IPS-NIHi7 (cell line): ENCODE measurements around the gene TTYH2.

Experiments
- DNase-seq: peaks from one replicate; pipeline ENCODE4 v3.0.0; 2012; ENCODE audit warnings: mixed read lengths; ENCODE audit errors: extremely low spot score

TTYH2 gene

DNA sequence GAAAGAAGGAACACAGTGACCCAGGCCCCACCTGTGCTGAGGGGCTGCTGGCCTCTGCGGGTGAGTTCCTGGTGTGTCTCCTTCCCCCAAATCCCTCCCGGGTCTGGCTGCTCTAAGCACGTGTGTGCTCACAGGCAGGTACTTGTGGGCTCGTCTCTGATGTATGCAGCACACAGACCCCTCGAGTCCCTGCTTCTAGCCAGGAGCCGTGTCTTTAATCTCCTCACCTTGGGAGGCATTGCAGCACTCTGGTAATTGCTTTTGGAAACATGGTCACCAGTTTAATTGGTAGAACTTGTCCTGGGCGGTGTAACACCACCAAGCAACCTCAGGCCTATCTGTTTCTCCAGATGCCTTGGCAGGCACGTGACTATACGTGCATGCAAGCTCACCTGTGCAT, 18.7 kb upstream of the TTYH2 start:
- DNase-seq, result no peak

- no peak for DNase-seq
Measured at GRCh38 chr17:74196541-74197317, 16.6 kb upstream of the TTYH2 start.

- no peak for DNase-seq
Measured at GRCh38 chr17:74197801-74198200, 15.6 kb upstream of the TTYH2 start.

DNA sequence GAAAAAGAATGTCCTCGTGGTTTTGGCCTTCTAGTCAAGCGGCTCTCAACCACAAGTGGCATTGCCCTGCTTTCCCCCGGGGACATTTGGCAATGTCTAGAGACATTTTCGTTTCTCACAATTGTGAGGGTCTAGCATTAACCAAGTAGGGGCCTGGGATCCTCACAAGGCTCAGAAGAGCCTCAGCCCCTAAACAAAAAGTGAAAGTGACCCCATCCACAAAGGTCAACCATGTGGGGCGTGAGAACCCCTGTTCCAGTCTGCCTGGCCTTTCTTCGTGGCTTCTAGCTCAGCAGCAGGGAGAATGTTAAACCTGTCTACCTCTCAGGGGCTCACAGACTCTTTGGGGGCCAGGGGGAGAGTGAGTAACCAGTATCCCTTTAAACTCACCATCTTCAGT, 14.7 kb upstream of the TTYH2 start:
- DNase-seq, result no peak

- DNase-seq, result peak; percentile 85
Measured at GRCh38 chr17:74199306-74200092, 13.9 kb upstream of the TTYH2 start.

DNA sequence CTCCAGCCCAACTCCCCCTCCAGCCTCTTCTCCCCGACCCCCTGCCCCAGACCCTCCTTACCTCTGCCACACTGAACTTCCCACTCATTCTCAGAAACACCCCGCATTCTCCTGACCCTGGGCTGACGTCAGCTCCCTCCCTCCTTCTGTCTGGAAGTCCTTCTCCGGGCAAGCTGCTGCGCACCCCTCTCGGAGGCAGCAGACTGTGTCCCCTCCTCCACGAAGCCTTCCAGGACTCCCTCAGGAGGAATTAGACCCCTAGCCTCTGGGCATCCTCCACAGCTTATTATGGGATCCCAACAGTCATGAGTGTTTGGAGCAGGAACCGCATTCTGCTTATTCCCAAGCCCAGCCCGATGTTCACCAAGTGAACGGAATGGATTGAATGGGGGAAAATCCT, 13.3 kb upstream of the TTYH2 start:
- DNase-seq, result no peak

DNA sequence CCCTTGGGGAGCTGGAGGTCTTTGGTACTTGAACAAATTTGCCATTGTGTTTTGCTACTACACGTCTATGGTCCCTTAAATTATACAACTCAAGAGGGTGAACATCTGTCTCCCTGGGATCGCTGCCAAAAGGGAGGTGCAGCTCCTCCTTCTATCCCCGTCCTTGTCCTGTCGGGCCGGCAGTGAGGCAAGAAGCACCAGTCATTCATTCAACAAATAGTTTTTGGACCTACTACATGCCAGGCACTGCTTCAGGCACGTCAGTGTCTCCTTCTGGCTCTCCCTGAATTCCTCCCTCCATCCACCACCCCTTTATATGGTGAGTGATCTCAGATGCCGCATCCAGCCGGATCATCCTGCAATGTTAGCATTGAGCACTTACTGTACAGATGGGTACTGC, 12.1 kb upstream of the TTYH2 start:
- no peak for DNase-seq

DNA sequence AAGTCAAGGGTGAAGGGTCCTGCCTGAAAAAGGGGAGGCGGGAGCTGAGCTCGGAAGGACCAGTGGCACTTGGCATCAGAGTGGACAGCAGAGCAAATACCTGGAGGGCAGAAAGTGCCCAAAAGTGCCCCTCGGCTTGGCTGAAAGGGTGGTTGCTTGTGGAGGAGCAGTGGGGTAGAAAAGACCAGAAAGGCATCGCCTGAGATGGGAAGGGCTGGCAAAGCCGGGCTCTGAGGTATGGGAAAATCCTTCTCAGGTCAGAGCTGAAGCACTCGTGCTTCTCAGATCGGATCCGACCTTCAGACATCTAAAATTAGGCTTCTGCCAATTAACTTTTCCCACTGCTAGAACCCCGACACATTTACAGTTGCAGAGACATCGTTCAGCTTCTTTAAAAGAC, 11.4 kb upstream of the TTYH2 start:
- no peak for DNase-seq

GRCh38 chr17:74202938-74203337, 10.4 kb upstream of the TTYH2 start:
- no peak for DNase-seq

GRCh38 chr17:74203439-74204240, 9.7 kb upstream of the TTYH2 start, which contains the start of gene RPL38:
Gene RPL38, plus strand, starts transcription at chr17:74203678. Its CDS starts 278 bp downstream, at chr17:74203956.
- DNase-seq, result peak; percentile 94

DNA sequence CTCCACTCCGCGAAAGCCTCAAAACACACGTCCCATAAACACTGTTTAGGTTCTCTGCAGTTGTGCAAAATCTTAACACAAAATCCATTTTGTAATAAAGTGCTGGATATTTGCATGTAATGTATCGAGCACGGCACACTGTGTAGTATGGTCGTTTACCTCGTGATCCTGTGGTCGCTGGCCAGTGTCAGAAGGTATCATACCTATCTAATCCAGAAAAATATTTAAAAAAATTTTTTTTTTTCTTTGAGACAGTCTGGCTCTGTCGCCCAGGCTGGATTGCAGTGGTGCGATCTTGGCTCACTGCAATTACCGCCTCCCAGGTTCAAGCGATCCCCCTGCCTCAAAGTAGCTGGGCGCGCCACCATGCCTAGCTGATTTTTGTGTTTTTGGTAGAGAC, 8.9 kb upstream of the TTYH2 start:
- no peak for DNase-seq

GRCh38 chr17:74205274-74205673, 8.1 kb upstream of the TTYH2 start:
- DNase-seq, result no peak

- DNase-seq, result no peak
Measured at GRCh38 chr17:74206332-74206818, 7.0 kb upstream of the TTYH2 start.

DNA sequence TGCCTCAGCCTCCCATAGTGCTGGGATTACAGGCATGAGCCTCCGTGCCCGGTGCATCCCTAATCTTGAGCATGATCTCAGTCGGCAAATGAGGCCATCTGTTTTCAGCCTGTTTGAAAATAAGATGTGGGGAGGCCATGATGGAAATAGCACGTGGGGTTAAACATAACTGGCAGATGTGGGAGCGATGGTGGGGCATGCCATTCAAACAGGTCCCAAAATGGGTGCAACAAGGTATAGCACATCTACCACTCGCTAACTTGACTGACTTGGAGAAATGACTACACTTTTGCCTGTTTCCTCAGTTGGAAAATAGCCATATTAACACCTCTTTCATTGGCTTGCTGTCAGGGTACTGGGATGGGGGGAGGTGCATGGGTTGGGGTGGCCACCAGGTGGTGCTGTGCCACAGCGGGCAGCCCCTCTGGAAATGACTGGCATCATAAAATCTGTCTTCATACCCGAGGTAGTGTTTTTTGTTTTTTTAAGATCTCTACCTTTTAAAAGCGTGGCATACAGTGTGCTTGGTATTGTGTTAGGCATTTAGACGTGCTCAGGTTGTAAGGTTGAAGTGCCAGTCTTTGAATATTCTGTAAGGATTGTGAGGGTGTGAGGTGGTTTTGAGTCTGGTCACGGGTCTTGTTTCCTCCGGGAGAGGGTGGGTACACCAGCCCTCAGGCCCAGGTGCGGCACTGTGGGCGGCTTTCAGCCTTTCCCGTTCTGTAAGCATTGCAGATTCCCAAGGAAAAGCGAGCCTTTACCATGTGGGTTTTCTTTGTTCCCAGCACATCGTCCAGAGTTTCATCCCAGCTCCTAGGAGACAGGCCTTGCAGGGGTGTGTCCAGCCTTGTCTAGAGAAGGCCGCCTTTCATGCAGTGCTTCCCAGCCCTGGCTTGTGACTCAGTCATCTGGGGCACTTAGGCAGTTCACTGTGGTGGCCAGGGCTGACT, 2.9 kb upstream of the TTYH2 start:
- DNase-seq, result peak; percentile 80

DNA sequence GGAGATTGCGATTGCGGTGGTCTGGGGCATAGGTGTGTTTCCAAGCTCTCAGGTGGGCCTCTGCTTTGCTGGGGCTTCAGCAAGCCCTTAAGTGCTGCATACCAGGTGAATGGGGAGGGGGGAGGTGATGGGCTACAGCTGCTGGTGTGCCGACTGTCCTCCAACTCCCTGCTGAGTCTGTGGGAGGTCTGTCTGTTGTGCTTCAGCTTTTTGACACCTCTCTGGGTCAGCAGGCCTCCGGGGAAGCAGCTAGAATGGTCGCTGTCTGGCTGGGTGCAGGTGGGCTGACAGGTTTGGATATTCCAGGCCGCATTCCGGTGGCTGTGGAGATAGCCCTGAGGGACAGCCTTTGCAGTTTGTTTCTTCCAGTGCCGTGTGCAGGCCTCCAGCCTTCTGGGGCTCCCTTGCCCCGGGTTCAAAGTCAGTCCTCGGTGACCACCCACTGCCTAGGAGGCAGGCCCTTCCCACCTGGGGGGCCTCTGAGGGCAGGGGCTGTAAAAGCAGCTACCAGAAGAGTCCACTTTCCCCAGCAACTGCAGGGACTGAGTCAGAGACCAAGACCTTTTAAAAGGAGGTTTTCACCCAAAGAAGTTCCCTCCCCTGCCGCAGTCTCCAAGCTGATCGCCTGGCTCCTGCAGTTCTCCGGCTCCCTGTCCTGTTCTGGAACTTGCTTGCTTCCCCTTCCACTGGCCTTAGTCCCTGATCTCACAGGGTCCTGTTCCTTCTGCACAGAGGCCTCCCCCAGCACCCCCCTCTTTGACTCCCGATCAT, 2.0 kb upstream of the TTYH2 start:
- DNase-seq, result peak; percentile 52

- DNase-seq, result no peak
Measured at GRCh38 chr17:74211912-74212208, 1.5 kb upstream of the TTYH2 start.

- DNase-seq, result no peak
Measured at GRCh38 chr17:74212209-74212912, 1.0 kb upstream of the TTYH2 start.

DNA sequence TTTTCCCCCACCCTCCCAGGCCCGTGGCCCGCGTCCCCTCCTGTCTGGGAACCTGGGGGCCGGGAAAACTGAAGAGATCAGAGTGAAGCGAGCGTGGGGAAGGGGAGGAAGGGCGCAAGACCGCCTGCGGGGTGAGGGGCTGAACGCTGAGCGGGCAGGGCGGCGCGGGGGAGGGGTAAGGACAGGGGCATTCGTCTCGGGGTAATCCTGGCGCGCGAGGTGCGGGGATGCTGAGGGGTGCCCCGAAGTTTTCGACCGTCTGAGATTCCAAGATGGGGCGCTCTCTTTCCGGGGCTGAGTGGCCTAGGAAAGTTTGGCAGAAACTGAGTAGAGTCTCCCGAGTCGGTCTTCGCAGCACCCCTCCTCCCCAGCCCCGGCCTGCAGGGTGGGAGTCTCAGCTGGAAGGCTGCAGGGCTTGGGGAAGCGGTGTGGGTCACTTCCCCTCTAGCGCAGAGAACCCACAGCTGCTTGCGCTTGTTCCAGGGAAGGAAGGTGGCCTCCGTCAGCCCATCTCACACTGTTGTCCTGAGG, 555 bp downstream of the TTYH2 start:
- DNase-seq, result no peak
